Measurements from ENCODE around the gene STAP1.

The STAP1 gene

DNA sequence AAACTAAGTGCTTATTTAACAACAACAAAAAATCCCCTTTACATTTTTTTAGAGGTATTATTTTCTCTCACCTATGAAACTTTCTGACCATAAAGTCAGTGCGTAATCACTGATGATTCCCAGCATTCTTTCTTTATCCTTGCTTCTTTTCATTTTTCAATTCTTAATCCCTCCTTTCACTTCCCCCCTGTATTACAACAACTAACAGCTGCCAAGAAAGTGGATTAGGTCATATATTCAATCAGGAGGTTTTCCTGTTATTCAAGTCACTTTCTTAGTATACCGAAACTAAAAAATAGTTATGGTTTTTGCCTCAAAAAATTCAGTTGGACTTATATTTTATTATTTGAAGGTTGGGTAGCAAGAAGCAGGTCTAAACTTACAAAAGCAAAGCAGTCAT, 2.1 kb upstream of the STAP1 start:
- Histone ChIP-seq H3K4me3 (ENCODE audit: low read depth, low read length) (no peak overlapping the region), H3K27me3 (replicated peaks) (no peaks in the 10 kb centered on the region), H3K36me3 (replicated peaks) (no peaks in the 10 kb centered on the region), H3K27ac (no peak overlapping the region)
- in situ Hi-C loops (cut with HindIII; ENCODE audit: low pct_ligation_motif_present, low sequenced_read_pairs): no loop called here
- DNase-seq: no peak
- TF ChIP-seq, protein P1, sequence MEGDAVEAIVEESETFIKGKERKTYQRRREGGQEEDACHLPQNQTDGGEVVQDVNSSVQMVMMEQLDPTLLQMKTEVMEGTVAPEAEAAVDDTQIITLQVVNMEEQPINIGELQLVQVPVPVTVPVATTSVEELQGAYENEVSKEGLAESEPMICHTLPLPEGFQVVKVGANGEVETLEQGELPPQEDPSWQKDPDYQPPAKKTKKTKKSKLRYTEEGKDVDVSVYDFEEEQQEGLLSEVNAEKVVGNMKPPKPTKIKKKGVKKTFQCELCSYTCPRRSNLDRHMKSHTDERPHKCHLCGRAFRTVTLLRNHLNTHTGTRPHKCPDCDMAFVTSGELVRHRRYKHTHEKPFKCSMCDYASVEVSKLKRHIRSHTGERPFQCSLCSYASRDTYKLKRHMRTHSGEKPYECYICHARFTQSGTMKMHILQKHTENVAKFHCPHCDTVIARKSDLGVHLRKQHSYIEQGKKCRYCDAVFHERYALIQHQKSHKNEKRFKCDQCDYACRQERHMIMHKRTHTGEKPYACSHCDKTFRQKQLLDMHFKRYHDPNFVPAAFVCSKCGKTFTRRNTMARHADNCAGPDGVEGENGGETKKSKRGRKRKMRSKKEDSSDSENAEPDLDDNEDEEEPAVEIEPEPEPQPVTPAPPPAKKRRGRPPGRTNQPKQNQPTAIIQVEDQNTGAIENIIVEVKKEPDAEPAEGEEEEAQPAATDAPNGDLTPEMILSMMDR (IDR thresholded peaks at IDR 0.05; ENCODE audit: low read depth, low read length, missing control alignments): no peak

DNA sequence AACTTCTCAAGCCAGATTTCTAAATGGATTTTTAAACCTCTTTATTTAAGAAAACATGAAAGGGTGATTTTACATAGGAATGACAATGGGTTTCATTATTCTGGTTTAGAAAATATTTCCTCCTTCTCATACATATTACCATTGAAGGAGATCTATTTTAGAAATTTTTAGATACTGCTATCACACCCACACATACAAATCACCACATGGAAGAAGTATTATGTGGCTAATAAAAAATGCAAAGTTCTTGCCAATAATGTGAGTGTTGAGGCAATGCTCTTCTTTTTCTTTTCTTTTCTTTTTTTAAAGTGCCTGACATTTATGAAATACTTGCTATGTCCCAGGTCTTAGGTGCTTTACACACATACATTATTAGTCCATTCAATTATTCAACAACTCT, 6.8 kb downstream of the STAP1 start:
- H3K27ac ChIP-seq: no peak overlapping the region

DNA sequence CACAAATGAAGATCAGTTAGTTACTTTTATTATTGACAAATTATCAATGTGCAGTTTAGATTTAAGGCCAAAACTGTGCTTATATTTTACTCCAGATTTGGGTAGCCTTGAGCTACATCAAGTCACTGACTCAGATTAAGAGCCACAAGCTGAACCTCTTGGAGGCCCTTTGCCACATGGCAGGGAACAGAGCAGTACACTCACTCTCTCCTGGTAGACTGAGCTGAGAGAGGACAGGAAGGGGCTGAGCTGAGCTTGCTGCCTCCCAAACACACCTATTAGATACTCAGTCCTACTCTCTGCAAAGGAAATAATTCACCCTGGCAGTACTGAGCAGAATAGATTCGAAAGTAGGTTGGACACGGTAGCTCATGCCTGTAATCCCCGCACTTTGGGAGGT, 7.8 kb downstream of the STAP1 start:
- no peak for DNase-seq
- Histone ChIP-seq H3K36me3 (replicated peaks) (no peaks in the 10 kb centered on the region), H3K27me3 (replicated peaks) (no peaks in the 10 kb centered on the region), H3K27ac (no peak overlapping the region), H3K4me3 (ENCODE audit: low read depth, low read length) (no peak overlapping the region)
- in situ Hi-C loops (cut with HindIII; ENCODE audit: low pct_ligation_motif_present, low sequenced_read_pairs): no loop called here
- TF ChIP-seq, protein P1 (IDR thresholded peaks at IDR 0.05; ENCODE audit: low read depth, low read length, missing control alignments): no peak

More for the DNA sequence above, 6.8 kb downstream of the STAP1 start:
- in situ Hi-C loops (cut with HindIII; ENCODE audit: low pct_ligation_motif_present, low sequenced_read_pairs): no loop called here
- Histone ChIP-seq H3K36me3 (replicated peaks) (no peaks in the 10 kb centered on the region), H3K27me3 (replicated peaks) (no peaks in the 10 kb centered on the region), H3K4me3 (ENCODE audit: low read depth, low read length) (no peak overlapping the region)
- TF ChIP-seq, protein P1 (IDR thresholded peaks at IDR 0.05; ENCODE audit: low read depth, low read length, missing control alignments): no peak
- no peak for DNase-seq

DNA sequence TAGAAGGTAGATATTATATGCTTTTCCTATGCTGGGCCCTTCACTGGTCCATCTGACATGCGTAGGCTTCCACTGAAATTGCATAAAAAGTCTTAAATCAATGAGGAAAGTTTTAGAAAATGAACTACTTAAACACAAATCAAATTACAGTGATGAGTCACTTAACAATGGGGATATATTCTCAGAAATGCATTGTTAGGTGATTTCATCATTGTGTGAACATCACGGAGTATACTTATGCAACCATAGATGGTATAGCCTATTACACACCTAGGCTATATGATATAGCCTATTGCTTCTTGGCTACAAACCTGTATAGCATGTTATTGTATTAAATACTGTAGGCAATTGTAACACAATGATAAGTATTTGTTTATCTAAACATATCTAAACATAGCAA, 10.3 kb downstream of the STAP1 start:
- H3K27ac ChIP-seq: no peak overlapping the region
- H3K27me3 ChIP-seq (replicated peaks): no peaks in the 10 kb centered on the region
- DNase-seq: no peak

DNA sequence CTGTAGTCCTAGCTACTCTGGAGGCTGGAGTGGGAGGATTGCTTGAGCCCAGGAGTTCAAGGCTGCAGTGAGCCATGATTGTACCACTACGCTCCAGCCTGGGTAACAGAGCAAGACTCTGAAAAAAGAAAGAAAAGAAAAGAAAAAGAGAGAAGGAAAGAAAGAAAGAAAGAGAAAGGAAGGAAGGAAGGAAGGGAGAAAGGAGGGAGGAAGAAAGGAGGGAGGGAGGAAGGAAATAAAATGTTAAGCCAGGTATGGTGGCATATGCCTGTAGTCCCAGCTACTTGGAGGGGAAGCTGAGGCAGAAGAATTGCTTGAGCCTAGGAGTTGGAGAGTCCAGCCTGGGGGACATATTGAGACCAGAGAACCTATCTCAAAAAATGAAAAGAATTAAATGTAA, 12.0 kb downstream of the STAP1 start:
- no peak overlapping the region for H3K27ac ChIP-seq
- in situ Hi-C loops (cut with HindIII; ENCODE audit: low pct_ligation_motif_present, low sequenced_read_pairs): no loop called here
- no peak for DNase-seq
- H3K4me3 ChIP-seq (ENCODE audit: low read depth, low read length): no peak overlapping the region
- TF ChIP-seq, protein P1 (IDR thresholded peaks at IDR 0.05; ENCODE audit: low read depth, low read length, missing control alignments): no peak
- H3K36me3 ChIP-seq (replicated peaks): no peaks in the 10 kb centered on the region
- H3K27me3 ChIP-seq (replicated peaks): no peaks in the 10 kb centered on the region

More for the DNA sequence above, 10.3 kb downstream of the STAP1 start:
- in situ Hi-C loops (cut with HindIII; ENCODE audit: low pct_ligation_motif_present, low sequenced_read_pairs): no loop called here
- H3K36me3 ChIP-seq (replicated peaks): no peaks in the 10 kb centered on the region
- TF ChIP-seq, protein P1 (IDR thresholded peaks at IDR 0.05; ENCODE audit: low read depth, low read length, missing control alignments): no peak
- H3K4me3 ChIP-seq (ENCODE audit: low read depth, low read length): no peak overlapping the region

DNA sequence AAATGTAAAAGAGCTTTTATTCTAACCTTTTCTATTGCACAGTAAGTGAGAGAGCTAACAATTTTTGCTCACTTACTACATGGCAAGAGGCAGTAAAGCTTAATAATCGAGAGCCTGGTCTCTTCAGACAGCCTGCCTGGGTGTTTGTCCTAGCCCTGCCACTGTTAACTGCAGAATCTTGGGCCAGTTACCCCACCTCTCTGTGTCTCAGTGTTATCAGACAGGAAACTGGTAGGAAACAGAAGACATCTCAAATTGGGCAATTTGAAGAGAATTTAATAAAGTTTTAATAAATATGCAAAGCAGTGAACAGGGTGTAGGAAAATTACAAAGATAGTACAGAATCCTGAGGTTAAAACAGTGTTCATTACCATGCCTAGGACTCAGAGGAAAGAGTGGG, 13.4 kb downstream of the STAP1 start:
- in situ Hi-C loops (cut with HindIII; ENCODE audit: low pct_ligation_motif_present, low sequenced_read_pairs): no loop called here
- TF ChIP-seq, protein P1 (IDR thresholded peaks at IDR 0.05; ENCODE audit: low read depth, low read length, missing control alignments): no peak
- Histone ChIP-seq H3K27ac (no peak overlapping the region), H3K36me3 (replicated peaks) (no peaks in the 10 kb centered on the region), H3K4me3 (ENCODE audit: low read depth, low read length) (no peak overlapping the region), H3K27me3 (replicated peaks) (no peaks in the 10 kb centered on the region)
- DNase-seq: no peak
